NCI-H774 (cell line): ENCODE results near the gene OR4C45.
A peak's percentile ranks its signal among the peaks of the same experiment; 100 is the strongest.
"Not testable (repeated sequence)": the region's sequence is repeated elsewhere in the genome, so short reads cannot be mapped to it uniquely, and the experiment has no call there.

Source experiments
- DNase-seq: peaks from one replicate; lab custom pipeline; 2025; lab: John Stamatoyannopoulos, UW

Gene OR4C45

GRCh38 chr11:50032574-50032973 is at the start of gene OR4C45:
TSS of gene OR4C45 (plus strand) at chr11:50032874.
- DNase-seq, result no peak

GRCh38 chr11:49995565-49995964 is 37.1 kb upstream of the OR4C45 start:
- peak; percentile 14 for DNase-seq

DNA sequence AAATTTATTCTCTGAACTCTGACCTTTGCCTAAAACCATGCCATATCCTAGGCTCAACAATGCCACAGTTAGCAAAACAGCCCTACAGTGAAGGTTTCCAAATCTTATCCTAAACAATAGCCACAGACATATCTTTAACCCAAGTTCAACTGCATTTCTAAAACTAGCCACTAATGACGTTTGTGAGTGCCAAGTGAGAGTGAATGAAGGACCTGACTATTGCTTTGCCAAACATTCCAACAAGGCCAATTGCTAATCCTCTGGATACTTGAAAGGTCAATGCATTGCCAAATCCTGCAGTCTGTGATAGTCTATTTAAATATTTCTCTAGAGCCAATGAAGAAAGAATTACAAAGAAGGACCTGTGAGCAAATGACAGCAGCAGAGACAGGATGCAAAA is 2.5 kb upstream of the OR4C45 start:
- no peak for DNase-seq

- DNase-seq, result not testable (repeated sequence)
Measured at GRCh38 chr11:50036239-50036638, 3.6 kb downstream of the OR4C45 start.

DNA sequence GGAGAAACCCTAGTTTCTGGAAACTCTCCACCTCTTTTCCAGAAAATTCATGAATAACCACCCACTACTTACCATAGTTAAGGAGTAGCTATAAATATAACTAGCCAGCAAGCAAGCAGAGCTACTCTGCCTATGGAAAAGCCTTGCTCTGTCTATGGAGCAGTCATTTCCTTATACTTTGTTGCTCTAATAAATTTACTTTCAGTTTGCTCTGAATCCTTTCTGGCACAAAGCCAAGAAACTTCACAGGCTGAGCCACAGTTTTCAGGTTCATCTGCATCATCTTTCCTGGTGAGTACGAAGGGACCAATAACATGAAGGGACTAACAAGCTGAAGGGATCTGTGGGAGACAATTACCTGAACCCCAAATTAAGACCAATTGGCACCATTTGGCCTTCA is 4.6 kb downstream of the OR4C45 start:
- DNase-seq, result no peak

- no peak for DNase-seq
Measured at GRCh38 chr11:50044647-50045046, 12.0 kb downstream of the OR4C45 start.

GRCh38 chr11:50063056-50063455 is 30.4 kb downstream of the OR4C45 start:
- DNase-seq, result not testable (repeated sequence)

DNA sequence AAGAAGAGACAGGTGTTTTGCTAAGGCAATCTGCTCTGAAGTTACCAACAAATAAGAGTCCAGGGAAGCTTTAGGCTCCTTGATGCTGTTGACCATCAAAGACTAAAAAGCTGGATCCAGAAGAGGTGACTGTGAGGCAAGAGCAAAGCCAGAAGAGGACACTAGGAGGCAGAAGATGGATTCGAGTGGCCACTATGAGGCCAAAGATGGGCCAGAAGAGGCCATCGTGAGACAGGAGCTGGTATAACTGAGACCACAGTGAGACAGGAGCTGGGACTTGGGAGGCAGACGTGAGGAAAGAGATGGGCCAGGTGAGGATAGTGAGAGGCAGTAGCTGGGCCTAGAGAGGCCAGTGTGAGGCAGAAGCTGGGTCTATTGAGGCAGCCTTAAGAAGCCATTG is 37.7 kb downstream of the OR4C45 start:
- no peak for DNase-seq

DNA sequence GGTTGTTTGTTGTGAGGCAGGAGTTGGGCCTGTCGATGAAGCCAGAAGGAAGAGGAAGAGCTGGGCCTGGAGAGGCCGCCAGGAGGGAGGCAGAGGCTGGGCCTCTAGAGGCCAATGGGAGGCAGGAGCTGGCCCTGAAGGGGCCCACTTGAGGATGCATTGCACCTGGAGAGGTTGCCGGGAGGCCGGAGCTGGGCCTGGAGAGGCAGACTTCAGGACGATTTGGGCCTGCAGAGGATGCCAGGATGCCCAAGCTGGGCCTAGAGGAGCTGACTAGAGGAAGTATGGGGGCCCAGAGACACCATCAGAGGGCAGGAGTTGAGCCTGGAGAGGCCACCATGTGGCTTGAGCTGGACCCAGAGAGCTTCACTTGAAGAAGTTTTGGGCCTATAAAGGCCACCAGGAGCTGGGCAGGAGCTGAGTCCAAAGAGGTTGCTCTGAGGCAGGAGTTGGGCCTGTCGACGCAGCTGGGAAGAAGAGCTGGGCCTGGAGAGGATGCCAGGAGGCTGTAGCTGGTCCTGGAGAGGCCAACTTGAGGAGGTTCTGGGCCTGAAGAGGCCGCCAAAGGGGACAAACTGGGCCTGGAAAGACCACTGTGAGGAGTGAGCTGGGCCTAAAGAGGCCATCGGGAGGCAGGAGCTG is 39.0 kb downstream of the OR4C45 start:
- DNase-seq, result no peak

GRCh38 chr11:50072226-50073112 is 39.8 kb downstream of the OR4C45 start:
- DNase-seq, result no peak

- no peak for DNase-seq
Measured at GRCh38 chr11:50073113-50074105, 40.7 kb downstream of the OR4C45 start.

- no peak for DNase-seq
Measured at GRCh38 chr11:50074161-50074560, 41.5 kb downstream of the OR4C45 start.

GRCh38 chr11:50075856-50076255 is 43.2 kb downstream of the OR4C45 start:
- no peak for DNase-seq

- no peak for DNase-seq
Measured at GRCh38 chr11:50077526-50077925, 44.9 kb downstream of the OR4C45 start.

DNA sequence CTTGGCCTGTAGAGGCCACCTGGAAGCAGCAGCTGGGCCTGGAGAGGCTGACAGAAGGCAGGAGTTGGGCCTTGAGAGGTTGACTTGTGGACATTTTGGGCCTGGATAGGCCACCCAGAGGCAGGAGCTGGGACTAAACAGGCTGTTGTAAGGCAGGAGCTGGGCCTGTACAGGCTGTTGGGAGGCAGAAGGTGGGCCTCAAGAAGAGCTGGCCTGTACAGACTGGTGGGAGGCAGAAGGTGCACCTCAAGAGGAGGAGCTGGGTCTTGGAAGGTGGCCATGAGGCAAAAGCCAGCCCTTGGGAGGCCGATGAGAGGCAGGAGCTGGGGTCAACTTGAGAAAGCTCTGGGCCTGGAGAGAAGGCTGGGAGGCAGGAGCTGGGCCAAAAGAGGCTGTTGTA is 45.3 kb downstream of the OR4C45 start:
- no peak for DNase-seq

DNA sequence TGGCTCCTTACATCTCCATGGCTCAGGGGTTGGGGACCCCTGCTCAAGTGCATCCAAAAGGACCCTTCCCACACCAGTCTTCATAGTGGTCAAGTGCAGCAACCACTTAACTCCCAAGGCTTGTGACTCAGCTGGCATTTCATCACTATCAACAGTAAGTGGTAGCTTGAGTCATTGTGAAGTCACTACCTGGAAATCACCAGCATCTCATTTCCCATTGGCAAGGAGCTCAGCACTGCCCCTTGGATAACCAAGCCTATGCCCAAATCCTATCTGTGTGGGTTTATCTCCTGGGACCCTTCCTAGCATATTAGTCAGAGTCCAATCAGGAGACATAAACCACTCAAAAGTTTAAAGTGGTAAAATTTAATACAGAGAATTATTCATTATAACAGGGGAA is 46.3 kb downstream of the OR4C45 start:
- DNase-seq, result not testable (repeated sequence)

DNA sequence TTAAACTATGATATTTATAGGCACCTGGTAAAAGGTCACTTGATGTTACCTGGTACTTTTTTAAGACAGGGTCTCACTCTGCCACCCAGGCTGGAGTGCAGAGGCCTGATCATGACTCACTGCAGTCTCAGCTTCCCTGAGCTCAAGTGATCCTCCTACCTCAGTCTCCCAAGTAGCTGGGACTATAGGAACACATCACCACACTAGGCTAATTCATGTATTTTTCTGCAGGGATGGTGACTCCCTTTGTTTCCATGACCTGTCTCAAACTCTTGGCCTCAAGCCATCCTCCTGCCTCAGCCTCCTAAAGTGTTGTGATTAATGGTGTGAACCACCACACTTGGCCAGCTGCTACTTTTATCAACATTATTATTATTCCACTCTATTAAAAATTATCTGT is 47.6 kb downstream of the OR4C45 start:
- no peak for DNase-seq
